COLO668 (cell line): ENCODE measurements around the gene TBCD.

Experiments
- DNase-seq: peaks from one replicate; lab custom pipeline; 2025; ENCODE audit not compliant: unreplicated experiment; lab: John Stamatoyannopoulos, UW

The TBCD gene

GRCh38 chr17:82830249-82830661, 78.4 kb downstream of the TBCD start:
- DNase-seq, result no peak

GRCh38 chr17:82831041-82831817, 79.4 kb downstream of the TBCD start:
- no peak for DNase-seq

GRCh38 chr17:82831818-82832200, 79.9 kb downstream of the TBCD start:
- DNase-seq, result no peak

GRCh38 chr17:82832411-82832810, 80.5 kb downstream of the TBCD start:
- DNase-seq, result no peak

GRCh38 chr17:82832881-82833475, 81.1 kb downstream of the TBCD start:
- DNase-seq, result no peak

GRCh38 chr17:82835122-82835521, 83.3 kb downstream of the TBCD start:
- no peak for DNase-seq

- DNase-seq, result no peak
These were observed 84.1 kb downstream of the TBCD start for GRCh38 chr17:82835766-82836512.

GRCh38 chr17:82836823-82837357, 85.0 kb downstream of the TBCD start:
- DNase-seq, result no peak

GRCh38 chr17:82837586-82838320, 85.9 kb downstream of the TBCD start:
- no peak for DNase-seq

- no peak for DNase-seq
These were observed 86.7 kb downstream of the TBCD start for GRCh38 chr17:82838386-82839063.

GRCh38 chr17:82839617-82840292, 87.9 kb downstream of the TBCD start, which contains the start of gene ZNF750:
Gene ZNF750, minus strand, starts transcription at chr17:82840022. Its CDS starts 7,568 bp downstream, at chr17:82832454.
- peak; percentile 7 for DNase-seq

GRCh38 chr17:82840431-82840831, 88.6 kb downstream of the TBCD start:
- no peak for DNase-seq

GRCh38 chr17:82841921-82842596, 90.2 kb downstream of the TBCD start:
- no peak for DNase-seq

GRCh38 chr17:82843904-82844680, 92.2 kb downstream of the TBCD start:
- no peak for DNase-seq

GRCh38 chr17:82844796-82845162, 92.9 kb downstream of the TBCD start:
- DNase-seq, result peak; percentile 35

GRCh38 chr17:82845163-82845807, 93.4 kb downstream of the TBCD start:
- no peak for DNase-seq

GRCh38 chr17:82846061-82846691, 94.3 kb downstream of the TBCD start:
- no peak for DNase-seq
